WTC11 (cell line): ENCODE data around the gene QRICH2. TPM values are rescaled to one million over a fixed set of nuclear protein-coding genes. Genes with fewer than 3 reads are reported as not detected.

Experiments
- ATAC-seq: fragments of 200-7000 bp; cut with Tn5 transposase; 2 replicates; pipeline ENCODE4 v1.10.0; 2021; ENCODE audit warnings: mild to moderate bottlenecking, moderate library complexity
- CTCF ChIA-PET: fragments of 300-600 bp; sonication (Branson Sonifier 250); formaldehyde crosslinking; loops from one replicate; lab custom pipeline; 2021; ENCODE audit warnings: antibody characterized with exemption; lab: Charles Lee
- POLR2A ChIA-PET: fragments of 350-600 bp; sonication (Branson Sonifier 250); formaldehyde crosslinking; loops from one replicate; lab custom pipeline; 2021; ENCODE audit warnings: antibody characterized with exemption; lab: Charles Lee
- DNase-seq: peaks from one replicate; pipeline ENCODE4 v3.0.0; 2021; ENCODE audit warnings: low spot score
- H3K27ac Mint-ChIP-seq: 2 replicates; pipeline ENCODE4 v1.8.0; 2021; ENCODE audit warnings: mixed read lengths
- H3K27me3 Mint-ChIP-seq: 2 replicates; pipeline ENCODE4 v1.8.0; 2021; ENCODE audit warnings: low read depth, mild to moderate bottlenecking, moderate library complexity, mixed read lengths
- H3K36me3 Mint-ChIP-seq: 2 replicates; pipeline ENCODE4 v1.8.0; 2021; ENCODE audit warnings: mixed read lengths
- H3K4me1 Mint-ChIP-seq: 2 replicates; pipeline ENCODE4 v1.8.0; 2022; ENCODE audit warnings: mixed read lengths
- H3K4me3 Mint-ChIP-seq: 2 replicates; pipeline ENCODE4 v1.8.0; 2021; ENCODE audit warnings: mild to moderate bottlenecking, moderate library complexity, mixed read lengths
- H3K9me3 Mint-ChIP-seq: 2 replicates; pipeline ENCODE4 v1.8.0; 2021; ENCODE audit warnings: mixed read lengths
- ATF3 ChIP-seq: sonication (generic); formaldehyde crosslinking; conservative IDR thresholded peaks from 2 replicates; pipeline ENCODE4 v1.8.1; 2022; ENCODE audit warnings: mild to moderate bottlenecking, missing genetic modification reagents
- ATF6 ChIP-seq: sonication (generic); formaldehyde crosslinking; IDR thresholded peaks from 2 replicates; pipeline ENCODE4 v1.8.1; 2023; ENCODE audit warnings: mild to moderate bottlenecking, missing genetic modification reagents
- CDX4 ChIP-seq: fragments of 250-450 bp; sonication (Bioruptor Pico); IDR thresholded peaks from 2 replicates; pipeline ENCODE4 v1.9.0; 2021; ENCODE audit warnings: moderate library complexity, mild to moderate bottlenecking, inconsistent platforms, borderline replicate concordance
- CREB1 ChIP-seq: sonication (generic); formaldehyde crosslinking; IDR thresholded peaks from 2 replicates; pipeline ENCODE4 v1.8.0; 2023; ENCODE audit warnings: mild to moderate bottlenecking, missing genetic modification reagents
- CTCF ChIP-seq: fragments of 200-600 bp; IDR thresholded peaks from 2 replicates; pipeline ENCODE4 v1.8.0; 2022; ENCODE audit warnings: antibody characterized with exemption
- ESRRA ChIP-seq: sonication (generic); formaldehyde crosslinking; IDR thresholded peaks from 2 replicates; pipeline ENCODE4 v1.8.1; 2022; ENCODE audit warnings: mild to moderate bottlenecking, missing genetic modification reagents, borderline replicate concordance
- HMGA2 ChIP-seq: fragments of 250-450 bp; sonication (Bioruptor Pico); IDR thresholded peaks from 2 replicates; pipeline ENCODE4 v1.4.0; 2021; ENCODE audit warnings: mild to moderate bottlenecking, moderate library complexity
- IRF1 ChIP-seq: sonication (generic); formaldehyde crosslinking; IDR thresholded peaks from 2 replicates; pipeline ENCODE4 v1.8.0; 2023; ENCODE audit warnings: missing genetic modification reagents
- JAZF1 ChIP-seq: fragments of 250-450 bp; sonication (Bioruptor Pico); IDR thresholded peaks from 2 replicates; pipeline ENCODE4 v1.9.0; 2021; ENCODE audit warnings: moderate library complexity, mild to moderate bottlenecking, inconsistent platforms
- KAT7 ChIP-seq: sonication (generic); formaldehyde crosslinking; IDR thresholded peaks from 2 replicates; pipeline ENCODE4 v1.8.1; 2023; ENCODE audit warnings: missing genetic modification reagents, mild to moderate bottlenecking, borderline replicate concordance
- MLX ChIP-seq: sonication (generic); formaldehyde crosslinking; IDR thresholded peaks from 2 replicates; pipeline ENCODE4 v1.8.1; 2023; ENCODE audit warnings: mild to moderate bottlenecking, missing genetic modification reagents, moderate library complexity
- NFATC4 ChIP-seq: fragments of 250-450 bp; sonication (Bioruptor Pico); IDR thresholded peaks from 2 replicates; pipeline ENCODE4 v1.9.0; 2021; ENCODE audit warnings: mild to moderate bottlenecking
- NFYB ChIP-seq: sonication (generic); formaldehyde crosslinking; conservative IDR thresholded peaks from 2 replicates; pipeline ENCODE4 v1.8.0; 2022; ENCODE audit warnings: low read depth, missing genetic modification reagents
- OVOL2 ChIP-seq: fragments of 250-450 bp; sonication (Bioruptor Pico); IDR thresholded peaks from 2 replicates; pipeline ENCODE4 v1.9.0; 2021; ENCODE audit warnings: mild to moderate bottlenecking, borderline replicate concordance
- RELA ChIP-seq: sonication (generic); formaldehyde crosslinking; IDR thresholded peaks from 2 replicates; pipeline ENCODE4 v1.8.1; 2022; ENCODE audit warnings: missing genetic modification reagents, mild to moderate bottlenecking, borderline replicate concordance
- TEAD1 ChIP-seq: sonication (generic); formaldehyde crosslinking; IDR thresholded peaks from 2 replicates; pipeline ENCODE4 v1.8.0; 2022; ENCODE audit warnings: mild to moderate bottlenecking, missing genetic modification reagents
- TEAD4 ChIP-seq: sonication (generic); formaldehyde crosslinking; IDR thresholded peaks from 2 replicates; pipeline ENCODE4 v1.8.0; 2022; ENCODE audit warnings: mild to moderate bottlenecking, missing genetic modification reagents
- ZBTB21 ChIP-seq: sonication (generic); formaldehyde crosslinking; IDR thresholded peaks from 2 replicates; pipeline ENCODE4 v1.8.1; 2023; ENCODE audit warnings: mild to moderate bottlenecking, missing genetic modification reagents, borderline replicate concordance
- ZNF121 ChIP-seq: sonication (generic); formaldehyde crosslinking; IDR thresholded peaks from 2 replicates; pipeline ENCODE4 v1.8.0; 2023; ENCODE audit warnings: missing genetic modification reagents
- ZNF232 ChIP-seq: sonication (generic); formaldehyde crosslinking; IDR thresholded peaks from 2 replicates; pipeline ENCODE4 v1.8.0; 2022; ENCODE audit warnings: mild to moderate bottlenecking, missing genetic modification reagents
- ZNF396 ChIP-seq: fragments of 250-450 bp; sonication (Bioruptor Pico); IDR thresholded peaks from 2 replicates; pipeline ENCODE4 v1.8.0; 2021; ENCODE audit warnings: mild to moderate bottlenecking, moderate library complexity, borderline replicate concordance
- ZNF425 ChIP-seq: fragments of 250-450 bp; sonication (Bioruptor Pico); conservative IDR thresholded peaks from 2 replicates; pipeline ENCODE4 v1.9.0; 2021; ENCODE audit warnings: mild to moderate bottlenecking
- total RNA-seq: library from RNA; stranded (reverse); gene quantifications from 3 replicates; pipeline ENCODE4 v1.2.3, GENCODE V29; 2021

Gene QRICH2
- total RNA-seq, 1 experiment from 2014 or later, result 1.5 TPM

GRCh38 chr17:76337413-76337777 is 29.3 kb upstream of the QRICH2 start:
- POLR2A ChIA-PET, result no interaction called here
- CTCF ChIA-PET, result interaction anchor here (0.8 to 1.8 kb wide), 4 partner anchors 10 to 58 kb away, joined by 3 to 7 read pairs (median 3); no protein-coding TSS in a partner anchor
- Mint-ChIP-seq H3K27me3 (no peaks in the 10 kb centered on the region), H3K4me1 (peaks cover 6% of the 10 kb centered on the region; the same call in 1 of the 2 replicates), H3K9me3 (no peaks in the 10 kb centered on the region), H3K36me3 (peaks cover 11% of the 10 kb centered on the region), H3K4me3 (no peak overlapping the region), H3K27ac (no peak overlapping the region; the same call in 1 of the 2 replicates)
- no peak for DNase-seq
- ATAC-seq, result no peak
- TF ChIP-seq ESRRA (CRISPR knock-in tag), result no peak
- TF ChIP-seq CREB1 (CRISPR knock-in tag), result no peak
- no peak for TF ChIP-seq TEAD1 (CRISPR knock-in tag)

GRCh38 chr17:76336756-76337412 is 28.8 kb upstream of the QRICH2 start:
- H3K4me1 Mint-ChIP-seq, result peaks cover 6% of the 10 kb centered on the region; the same call in 1 of the 2 replicates
- H3K36me3 Mint-ChIP-seq, result peaks cover 6% of the 10 kb centered on the region
- H3K4me3 Mint-ChIP-seq, result no peak overlapping the region
- TF ChIP-seq OVOL2 (CRISPR knock-in tag) (no peak), CTCF (no peak), ZNF396 (no peak), RELA (CRISPR knock-in tag) (no peak), NFYB (CRISPR knock-in tag) (no peak), IRF1 (CRISPR knock-in tag) (no peak), ZBTB21 (CRISPR knock-in tag) (no peak)
- TF ChIP-seq, all 79 proteins: peak for 0
- H3K27me3 Mint-ChIP-seq, result no peaks in the 10 kb centered on the region
- CTCF ChIA-PET, result interaction anchor here (0.6 to 1.8 kb wide), 5 partner anchors 29 to 432 kb away, joined by 3 to 7 read pairs (median 3); no protein-coding TSS in a partner anchor
- H3K27ac Mint-ChIP-seq, result no peak overlapping the region; the same call in 1 of the 2 replicates
- POLR2A ChIA-PET, result interaction anchor here (0.7 kb wide), 1 partner anchor 433 kb away, joined by 3 read pairs; no protein-coding TSS in a partner anchor
- no peaks in the 10 kb centered on the region for H3K9me3 Mint-ChIP-seq
- no peak for ATAC-seq
- no peak for DNase-seq

- ATAC-seq, result no peak
- no peak for DNase-seq
- Mint-ChIP-seq H3K36me3 (peaks cover 7% of the 10 kb centered on the region), H3K27ac (no peak overlapping the region), H3K9me3 (no peaks in the 10 kb centered on the region), H3K27me3 (no peaks in the 10 kb centered on the region), H3K4me1 (peaks cover 6% of the 10 kb centered on the region; the same call in 1 of the 2 replicates), H3K4me3 (no peak overlapping the region)
- POLR2A ChIA-PET, result interaction anchor here (0.6 kb wide), 1 partner anchor 205 kb away, joined by 3 read pairs; no protein-coding TSS in a partner anchor
- CTCF ChIA-PET, result interaction anchor here (0.7 to 1.0 kb wide), 4 partner anchors 32 to 154 kb away, joined by 3 read pairs; no protein-coding TSS in a partner anchor
- no peak for TF ChIP-seq CDX4 (CRISPR knock-in tag)
- TF ChIP-seq ATF3 (CRISPR knock-in tag), result no peak
- TF ChIP-seq ATF6 (CRISPR knock-in tag), result no peak
- TF ChIP-seq TEAD1 (CRISPR knock-in tag), result no peak
- no peak for TF ChIP-seq KAT7 (CRISPR knock-in tag)
- TF ChIP-seq ZNF425 (CRISPR knock-in tag), result no peak
- TF ChIP-seq JAZF1 (CRISPR knock-in tag), result no peak
- no peak for TF ChIP-seq MLX (CRISPR knock-in tag)
- TF ChIP-seq ZNF121, result no peak
- no peak for TF ChIP-seq TEAD4
- TF ChIP-seq NFATC4 (CRISPR knock-in tag), result no peak
- TF ChIP-seq ZNF232 (CRISPR knock-in tag), result no peak
- no peak for TF ChIP-seq HMGA2 (CRISPR knock-in tag)
These were observed 27.8 kb upstream of the QRICH2 start for GRCh38 chr17:76335716-76336381.
